Measurements from ENCODE around the gene CLIP1. TPM values are rescaled to one million over a fixed set of nuclear protein-coding genes. Genes with fewer than 3 reads are reported as not detected.
"Not testable (repeated sequence)": the region's sequence is repeated elsewhere in the genome, so short reads cannot be mapped to it uniquely, and the experiment has no call there.

Gene CLIP1
- total RNA-seq, 1 experiment from 2014 or later = 38.3 TPM

GRCh38 chr12:122435186-122435585 is 12.7 kb upstream of the CLIP1 start:
- no peak for DNase-seq (ENCODE audit: low read depth)

GRCh38 chr12:122429043-122429442 is 6.6 kb upstream of the CLIP1 start:
- DNase-seq (ENCODE audit: low read depth) = not testable (repeated sequence)

GRCh38 chr12:122427403-122427802 is 4.9 kb upstream of the CLIP1 start:
- no peak for DNase-seq (ENCODE audit: low read depth)

GRCh38 chr12:122423258-122424165 is 1.0 kb upstream of the CLIP1 start:
- DNase-seq (ENCODE audit: low read depth) = peak; percentile 80

- DNase-seq (ENCODE audit: low read depth) = peak; percentile 65
Observed at GRCh38 chr12:122422730-122423257, 325 bp upstream of the CLIP1 start.

- no peak for DNase-seq (ENCODE audit: low read depth)
Observed at GRCh38 chr12:122421187-122421820, 1.2 kb downstream of the CLIP1 start.

GRCh38 chr12:122420471-122421162 is 1.9 kb downstream of the CLIP1 start:
- DNase-seq (ENCODE audit: low read depth) = no peak

- DNase-seq (ENCODE audit: low read depth) = not testable (repeated sequence)
Observed at GRCh38 chr12:122419094-122419493, 3.4 kb downstream of the CLIP1 start.

GRCh38 chr12:122415665-122416064 is 6.8 kb downstream of the CLIP1 start:
- not testable (repeated sequence) for DNase-seq (ENCODE audit: low read depth)

- peak; percentile 18 for DNase-seq (ENCODE audit: low read depth)
Observed at GRCh38 chr12:122413516-122414404, 8.7 kb downstream of the CLIP1 start.

- no peak for DNase-seq (ENCODE audit: low read depth)
Observed at GRCh38 chr12:122412851-122413433, 9.5 kb downstream of the CLIP1 start.

- DNase-seq (ENCODE audit: low read depth) = no peak
Observed at GRCh38 chr12:122411537-122411936, 10.9 kb downstream of the CLIP1 start.

- DNase-seq (ENCODE audit: low read depth) = no peak
Observed at GRCh38 chr12:122407208-122407607, 15.3 kb downstream of the CLIP1 start.

- DNase-seq (ENCODE audit: low read depth) = no peak
Observed at GRCh38 chr12:122406701-122407164, 15.7 kb downstream of the CLIP1 start.

- DNase-seq (ENCODE audit: low read depth) = no peak
Observed at GRCh38 chr12:122403831-122404230, 18.6 kb downstream of the CLIP1 start.

GRCh38 chr12:122403115-122403770 is 19.2 kb downstream of the CLIP1 start:
- no peak for DNase-seq (ENCODE audit: low read depth)

- no peak for DNase-seq (ENCODE audit: low read depth)
Observed at GRCh38 chr12:122402264-122402663, 20.2 kb downstream of the CLIP1 start.

GRCh38 chr12:122399592-122400373 is 22.7 kb downstream of the CLIP1 start:
- DNase-seq (ENCODE audit: low read depth) = peak; percentile 84

GRCh38 chr12:122399254-122399591 is 23.2 kb downstream of the CLIP1 start:
- DNase-seq (ENCODE audit: low read depth) = no peak
